AG09309 (cell line): ENCODE data around the gene SPRYD7.

Source experiments
- DNase-seq: peaks from one replicate; pipeline ENCODE4 v3.0.0-alpha.2; 2010; ENCODE audit warnings: low read depth
- H3K4me3 ChIP-seq: 2 replicates; pipeline ENCODE4 v1.5.1; 2011; ENCODE audit warnings: mild to moderate bottlenecking, low read depth, low read length, moderate library complexity; ENCODE audit not compliant: control insufficient read depth
- TF ChIP-seq, protein P1 (sequence below): IDR thresholded peaks from 2 replicates; pipeline ENCODE4 v1.5.1; 2011; ENCODE audit warnings: mild to moderate bottlenecking, low read depth, low read length, inconsistent platforms; ENCODE audit not compliant: insufficient read depth, control insufficient read depth; ENCODE audit errors: missing control alignments

The SPRYD7 gene

DNA sequence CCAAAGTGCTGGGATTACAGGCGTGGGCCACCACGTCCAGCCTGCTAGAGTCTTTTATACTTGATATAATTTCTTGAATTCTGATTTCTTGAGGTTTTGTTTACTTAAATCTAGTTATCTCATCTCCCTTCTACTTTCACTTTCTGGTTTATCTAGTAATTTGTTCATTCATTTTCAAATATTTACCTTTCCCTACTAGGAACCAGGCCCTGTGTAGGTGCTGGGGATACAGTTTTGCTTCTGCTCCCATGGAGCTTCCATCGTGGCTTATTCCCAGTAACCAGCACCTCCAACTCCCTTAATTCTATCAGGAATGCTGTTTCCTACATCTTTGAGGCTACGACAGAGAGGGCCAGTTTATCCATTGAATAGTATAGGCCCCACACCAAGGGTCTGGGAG lies 36.6 kb upstream of the SPRYD7 start:
- no peak for DNase-seq
- no peak overlapping the region for H3K4me3 ChIP-seq
- TF ChIP-seq, protein P1, sequence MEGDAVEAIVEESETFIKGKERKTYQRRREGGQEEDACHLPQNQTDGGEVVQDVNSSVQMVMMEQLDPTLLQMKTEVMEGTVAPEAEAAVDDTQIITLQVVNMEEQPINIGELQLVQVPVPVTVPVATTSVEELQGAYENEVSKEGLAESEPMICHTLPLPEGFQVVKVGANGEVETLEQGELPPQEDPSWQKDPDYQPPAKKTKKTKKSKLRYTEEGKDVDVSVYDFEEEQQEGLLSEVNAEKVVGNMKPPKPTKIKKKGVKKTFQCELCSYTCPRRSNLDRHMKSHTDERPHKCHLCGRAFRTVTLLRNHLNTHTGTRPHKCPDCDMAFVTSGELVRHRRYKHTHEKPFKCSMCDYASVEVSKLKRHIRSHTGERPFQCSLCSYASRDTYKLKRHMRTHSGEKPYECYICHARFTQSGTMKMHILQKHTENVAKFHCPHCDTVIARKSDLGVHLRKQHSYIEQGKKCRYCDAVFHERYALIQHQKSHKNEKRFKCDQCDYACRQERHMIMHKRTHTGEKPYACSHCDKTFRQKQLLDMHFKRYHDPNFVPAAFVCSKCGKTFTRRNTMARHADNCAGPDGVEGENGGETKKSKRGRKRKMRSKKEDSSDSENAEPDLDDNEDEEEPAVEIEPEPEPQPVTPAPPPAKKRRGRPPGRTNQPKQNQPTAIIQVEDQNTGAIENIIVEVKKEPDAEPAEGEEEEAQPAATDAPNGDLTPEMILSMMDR = no peak

DNA sequence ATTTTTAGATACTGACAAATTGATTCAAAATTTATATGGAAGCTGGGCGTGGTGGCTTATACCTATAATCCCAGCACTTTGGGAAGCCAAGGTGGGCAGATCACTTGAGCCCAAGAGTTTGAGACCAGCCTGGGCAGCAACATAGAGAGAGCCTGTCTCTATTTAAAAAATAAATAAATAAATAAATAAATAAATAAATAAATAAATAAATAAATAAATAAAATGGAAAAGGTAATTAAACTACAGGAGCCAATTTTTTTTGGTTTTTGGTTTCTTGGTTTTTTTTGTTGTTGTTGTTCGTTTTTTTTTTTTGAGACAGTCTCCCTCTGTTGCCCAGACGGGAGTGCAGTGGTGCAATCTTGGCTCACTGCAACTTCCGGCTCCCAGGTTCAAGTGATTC lies 31.3 kb upstream of the SPRYD7 start:
- TF ChIP-seq, protein P1 = no peak
- DNase-seq = no peak
- H3K4me3 ChIP-seq = no peak overlapping the region

DNA sequence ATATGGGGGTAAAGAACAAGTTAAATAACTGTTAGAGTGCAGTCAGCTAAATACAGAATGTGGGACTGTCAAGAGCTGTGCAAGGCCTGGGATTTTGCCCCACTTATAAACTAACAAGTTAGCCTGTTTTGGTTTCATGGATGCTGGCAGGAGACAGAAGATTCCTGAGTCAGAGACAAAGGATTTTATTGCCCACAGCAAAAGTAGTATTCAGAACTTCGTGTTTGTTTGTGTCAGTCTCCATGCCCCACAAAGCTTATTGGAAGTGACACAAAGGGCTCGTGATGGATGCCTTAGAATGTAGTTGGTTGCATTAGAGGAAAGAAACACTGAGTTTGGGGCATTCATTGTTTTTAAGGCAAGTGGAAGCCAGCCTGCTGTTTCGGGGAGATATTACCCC lies 22.2 kb upstream of the SPRYD7 start:
- TF ChIP-seq, protein P1 = no peak
- DNase-seq = no peak
- H3K4me3 ChIP-seq = no peak overlapping the region

DNA sequence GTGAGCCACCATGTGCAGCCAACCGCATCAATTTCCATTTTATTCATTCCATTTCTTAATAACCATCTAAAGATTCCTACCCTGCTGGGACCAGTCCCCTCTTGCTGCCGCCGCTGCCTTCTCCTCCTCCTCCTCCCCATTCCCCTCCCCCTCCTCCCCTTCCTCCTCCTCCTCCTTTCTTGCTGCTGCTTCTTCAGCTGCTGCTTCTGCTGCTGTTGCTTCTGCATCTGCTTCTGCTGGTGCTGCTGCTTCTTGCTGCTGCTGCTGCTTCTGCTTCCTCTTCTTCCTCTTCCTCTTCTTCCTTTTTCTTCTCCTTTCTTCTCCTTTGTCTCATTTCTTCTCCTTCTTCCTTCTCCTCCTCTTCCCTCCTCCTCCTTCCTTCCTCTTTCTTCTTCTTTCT lies 20.0 kb upstream of the SPRYD7 start:
- H3K4me3 ChIP-seq = no peak overlapping the region
- TF ChIP-seq, protein P1 = no peak
- no peak for DNase-seq

DNA sequence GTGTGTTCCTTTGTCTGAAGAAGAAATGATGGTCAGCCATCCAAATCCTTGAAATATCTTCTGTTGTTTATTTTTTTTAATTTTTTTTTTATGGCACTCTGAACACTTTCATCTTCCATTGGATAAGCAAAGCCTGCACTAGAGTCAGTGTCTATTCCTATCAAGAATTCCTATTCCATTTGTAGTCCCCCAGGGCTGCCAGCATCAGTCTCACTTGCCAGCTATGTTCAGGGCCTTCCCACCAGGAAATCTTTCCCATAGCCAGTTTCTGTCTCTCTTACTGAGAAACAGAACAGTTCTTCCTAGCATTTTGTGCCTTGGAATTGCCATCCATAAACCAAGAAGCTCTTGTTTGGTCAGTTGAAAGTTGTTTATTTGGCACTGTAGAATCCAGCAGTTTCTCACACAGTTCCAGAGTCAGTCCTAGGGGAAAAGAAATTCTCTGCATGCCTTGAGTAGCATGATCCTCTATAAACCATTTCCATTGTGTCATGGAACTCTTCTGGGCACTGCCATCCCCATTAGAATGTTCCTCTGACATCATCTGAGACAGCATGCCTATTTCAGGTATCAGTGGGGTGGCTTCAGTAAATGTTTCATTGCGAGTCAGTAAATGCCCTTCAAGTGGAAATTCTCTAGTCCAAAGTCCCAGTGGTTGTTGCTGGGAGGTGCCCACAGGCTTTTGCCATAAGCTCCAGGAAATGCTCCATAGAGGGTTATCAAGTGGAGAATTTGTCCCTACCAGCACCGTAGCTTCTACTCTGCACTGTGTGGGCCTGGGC lies 18.7 kb upstream of the SPRYD7 start:
- no peak for DNase-seq
- H3K4me3 ChIP-seq = no peak overlapping the region

DNA sequence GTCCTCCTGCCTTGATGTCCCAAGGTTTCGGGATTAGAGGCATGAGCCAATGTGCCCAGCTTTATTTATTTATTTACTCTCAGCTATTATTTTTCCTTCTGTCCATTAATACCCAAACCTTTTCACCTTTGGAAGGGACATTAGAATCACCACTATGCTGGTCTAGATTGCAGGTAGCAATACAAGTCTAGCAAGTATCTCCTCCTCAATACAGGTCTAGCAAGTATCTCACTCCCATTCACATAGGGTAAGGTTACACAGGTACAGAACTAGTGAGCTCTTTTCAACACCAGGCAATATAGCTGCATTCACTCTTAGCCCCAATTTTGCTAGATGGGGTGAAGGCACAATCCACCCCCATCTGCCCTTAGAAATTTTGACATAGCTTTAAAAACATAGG lies 17.4 kb upstream of the SPRYD7 start:
- TF ChIP-seq, protein P1 = no peak
- H3K4me3 ChIP-seq = no peak overlapping the region
- no peak for DNase-seq

More for the DNA sequence above, 18.7 kb upstream of the SPRYD7 start:
- TF ChIP-seq, protein P1 = no peak
